Aorta (tissue), 5 donors: ENCODE measurements around the gene OR6J1. TPM values are rescaled to one million over a fixed set of nuclear protein-coding genes. Genes with fewer than 3 reads are reported as not detected.

Experiments used
- ATAC-seq: fragments of 200-7000 bp; cut with Tn5 transposase; one replicate; pipeline ENCODE4 v1.9.1; 2022; ENCODE audit warnings: moderate library complexity; ENCODE audit not compliant: low FRiP score
- DNase-seq, 2 donors: peaks; one replicate each; pipeline ENCODE4 v3.0.0-alpha.2; 2020
- H3K27ac ChIP-seq, 2 donors: one replicate each; pipeline ENCODE4 v1.5.1; 2013; ENCODE audit warnings: low read length in 2 of 2, mild to moderate bottlenecking in 2 of 2, moderate library complexity in 2 of 2, control low read depth in 1 of 2, inconsistent platforms in 1 of 2, low read depth in 1 of 2
- H3K27me3 ChIP-seq, 2 donors: one replicate each; pipeline ENCODE4 v1.6.1; 2013; ENCODE audit warnings: control low read depth in 1 of 2, low read length in 1 of 2, mild to moderate bottlenecking in 1 of 2, moderate library complexity in 1 of 2; ENCODE audit not compliant: insufficient read depth in 2 of 2, control insufficient read depth in 1 of 2
- H3K36me3 ChIP-seq, 2 donors: one replicate each; pipeline ENCODE4 v1.6.1; 2013; ENCODE audit warnings: control low read depth in 1 of 2, low read length in 1 of 2, mild to moderate bottlenecking in 1 of 2; ENCODE audit not compliant: insufficient read depth in 2 of 2, control insufficient read depth in 1 of 2
- H3K4me1 ChIP-seq, 2 donors: one replicate each; pipeline ENCODE4 v1.6.1; 2013; ENCODE audit warnings: low read length in 2 of 2, control low read depth in 1 of 2, mild to moderate bottlenecking in 1 of 2, moderate library complexity in 1 of 2; ENCODE audit not compliant: insufficient read depth in 2 of 2, control insufficient read depth in 1 of 2
- H3K4me3 ChIP-seq, 2 donors: one replicate each; pipeline ENCODE4 v1.5.1; 2013; ENCODE audit warnings: low read length in 2 of 2, control low read depth in 1 of 2, mild to moderate bottlenecking in 1 of 2
- H3K9me3 ChIP-seq: one replicate; pipeline ENCODE4 v1.6.1; 2013; ENCODE audit warnings: mild to moderate bottlenecking, low read length; ENCODE audit not compliant: control insufficient read depth
- WGBS, 2 donors: extraction: QIAGEN DNeasy Blood & Tissue Kit; methylation state at CpG; one replicate each; pipeline ENCODE4 v1.1.7; 2013; 5-methylcytosine and 5-hydroxymethylcytosine counted together
- intact Hi-C, 2 donors: fragments of 100-400 bp; cut with DNase I; formaldehyde crosslinking; loops; one replicate each; pipeline versions ENCODE4 v1.14.2 to v1.15.0; 2022
- polyA plus RNA-seq, 2 donors: library from polyadenylated mRNA; stranded (reverse); fragments of 200-250 nt; gene quantifications; one replicate each; pipeline ENCODE4 v1.2.3, GENCODE V29; 2013
- total RNA-seq, 2 donors: library from RNA; stranded (reverse); fragmentation: NEBNext Ultra II Directional; extraction: Animal tissue kit (Norgen Biotek cat#: 25700); gene quantifications; one replicate each; pipeline ENCODE4 v1.2.1, GENCODE V29; 2021
- donor health status: healthy with polysubstance abuse.
- donor health status: Bipolar disorder and iron deficiency.
- donor health status: DM: no; HTN: no; CAD: no.
- donor health status: DM: no; HTN: no; CAD: no.
- donor health status: DM: yes; HTN: yes; CAD: no.

OR6J1 gene
- total and polyA plus RNA-seq, 4 donors = not detected

GRCh38 chr14:22657861-22658260, 13.7 kb upstream of the OR6J1 start:
- Histone ChIP-seq H3K27ac (no peak overlapping the region), H3K27me3 (no peaks in the 10 kb centered on the region), H3K9me3 (no peaks in the 10 kb centered on the region), H3K4me1 (no peaks in the 10 kb centered on the region), H3K36me3 (no peaks in the 10 kb centered on the region), H3K4me3 (no peak overlapping the region)
- WGBS, 2 donors = 100% methylated on average over 1 of the region's 1 CpG
- peak; percentile 62 for ATAC-seq
- no peak for DNase-seq
- intact Hi-C loops = loop anchor here in 1 of 2 donors (10.0 kb wide), 2 partner anchors 157 to 197 kb away; partner anchors contain the start of gene SLC7A7

GRCh38 chr14:22656945-22657731, 13.0 kb upstream of the OR6J1 start:
- Histone ChIP-seq H3K27ac (no peak overlapping the region), H3K9me3 (no peaks in the 10 kb centered on the region), H3K4me1 (no peaks in the 10 kb centered on the region), H3K27me3 (no peaks in the 10 kb centered on the region), H3K4me3 (no peak overlapping the region), H3K36me3 (no peaks in the 10 kb centered on the region)
- ATAC-seq (no peak), DNase-seq (no peak)
- intact Hi-C loops = loop anchor here in 1 of 2 donors (10.0 kb wide), 2 partner anchors 158 to 198 kb away; partner anchors contain the start of gene SLC7A7
- WGBS, 2 donors = 25 to 38% methylated on average over 8 of the region's 8 CpGs

GRCh38 chr14:22656226-22656625, 12.1 kb upstream of the OR6J1 start:
- no peaks in the 10 kb centered on the region for H3K9me3 ChIP-seq
- intact Hi-C loops = loop anchor here in 1 of 2 donors (10.0 kb wide), 2 partner anchors 159 to 199 kb away; partner anchors contain the start of gene SLC7A7
- no peaks in the 10 kb centered on the region for H3K36me3 ChIP-seq
- ATAC-seq (no peak), DNase-seq (no peak)
- H3K4me3 ChIP-seq = no peak overlapping the region
- no peaks in the 10 kb centered on the region for H3K27me3 ChIP-seq
- H3K4me1 ChIP-seq = no peaks in the 10 kb centered on the region
- no peak overlapping the region for H3K27ac ChIP-seq
- WGBS, 2 donors = 84 to 87% methylated on average over 2 of the region's 2 CpGs

GRCh38 chr14:22653012-22653621, 9.0 kb upstream of the OR6J1 start:
- peak; percentile 58 for ATAC-seq
- Histone ChIP-seq H3K36me3 (no peaks in the 10 kb centered on the region), H3K27ac (no peak overlapping the region), H3K9me3 (no peaks in the 10 kb centered on the region), H3K4me1 (no peaks in the 10 kb centered on the region), H3K27me3 (no peaks in the 10 kb centered on the region), H3K4me3 (no peak overlapping the region)
- DNase-seq = peak in 1 of 2 donors; percentile 57
- intact Hi-C loops = loop anchor here (2.0 to 10.0 kb wide), 4 partner anchors 81 to 202 kb away; partner anchors contain the start of gene SLC7A7 (in 1 of the 2)
- WGBS, 2 donors = 4 to 7% methylated on average over 4 of the region's 4 CpGs

- no peak overlapping the region for H3K4me3 ChIP-seq
- intact Hi-C loops = loop anchor here in 1 of 2 donors (5.0 to 10.0 kb wide), 3 partner anchors 79 to 203 kb away; partner anchors contain the start of gene SLC7A7
- ATAC-seq (no peak), DNase-seq (no peak)
- H3K27ac ChIP-seq = no peak overlapping the region
- H3K36me3 ChIP-seq = no peaks in the 10 kb centered on the region
- no peaks in the 10 kb centered on the region for H3K4me1 ChIP-seq
- no peaks in the 10 kb centered on the region for H3K9me3 ChIP-seq
- 85 to 91% methylated on average over 2 of the region's 2 CpGs for whole genome bisulfite sequencing, 2 donors
- no peaks in the 10 kb centered on the region for H3K27me3 ChIP-seq
These were observed 7.4 kb upstream of the OR6J1 start for GRCh38 chr14:22651586-22651985.

- no peaks in the 10 kb centered on the region for H3K9me3 ChIP-seq
- DNase-seq = no peak
- H3K27me3 ChIP-seq = no peaks in the 10 kb centered on the region
- H3K4me1 ChIP-seq = no peaks in the 10 kb centered on the region
- no peak overlapping the region for H3K27ac ChIP-seq
- no peak overlapping the region for H3K4me3 ChIP-seq
- no peaks in the 10 kb centered on the region for H3K36me3 ChIP-seq
- intact Hi-C loops = loop anchor here in 1 of 2 donors (5.0 to 10.0 kb wide), 3 partner anchors 79 to 204 kb away; partner anchors contain the start of gene SLC7A7
- no peak for ATAC-seq
- WGBS, 2 donors = 53 to 70% methylated on average over 3 of the region's 3 CpGs
These were observed 6.9 kb upstream of the OR6J1 start for GRCh38 chr14:22650960-22651521.

GRCh38 chr14:22650046-22650739, 6.0 kb upstream of the OR6J1 start:
- H3K4me3 ChIP-seq = no peak overlapping the region
- H3K36me3 ChIP-seq = no peaks in the 10 kb centered on the region
- H3K27me3 ChIP-seq = no peaks in the 10 kb centered on the region
- no peaks in the 10 kb centered on the region for H3K4me1 ChIP-seq
- 69 to 76% methylated on average over 7 of the region's 7 CpGs for WGBS, 2 donors
- H3K27ac ChIP-seq = no peak overlapping the region
- intact Hi-C loops = loop anchor here in 1 of 2 donors (5.0 to 10.0 kb wide), 3 partner anchors 78 to 205 kb away; partner anchors contain the start of gene SLC7A7
- no peak for ATAC-seq
- H3K9me3 ChIP-seq = no peaks in the 10 kb centered on the region
- no peak for DNase-seq

GRCh38 chr14:22648506-22648905, 4.4 kb upstream of the OR6J1 start:
- Histone ChIP-seq H3K27ac (no peak overlapping the region), H3K27me3 (no peaks in the 10 kb centered on the region), H3K9me3 (no peaks in the 10 kb centered on the region), H3K36me3 (no peaks in the 10 kb centered on the region), H3K4me1 (no peaks in the 10 kb centered on the region), H3K4me3 (no peak overlapping the region)
- peak; percentile 45 for ATAC-seq
- intact Hi-C loops = no loop called here
- DNase-seq = no peak
- WGBS, 2 donors = 13 to 16% methylated on average over 2 of the region's 2 CpGs
